ENCODE measurements around the gene MON1A.
A peak's percentile ranks its signal among the peaks of the same experiment; 100 is the strongest.
"Not testable (repeated sequence)": the region's sequence is repeated elsewhere in the genome, so short reads cannot be mapped to it uniquely, and the experiment has no call there.

MON1A gene

DNA sequence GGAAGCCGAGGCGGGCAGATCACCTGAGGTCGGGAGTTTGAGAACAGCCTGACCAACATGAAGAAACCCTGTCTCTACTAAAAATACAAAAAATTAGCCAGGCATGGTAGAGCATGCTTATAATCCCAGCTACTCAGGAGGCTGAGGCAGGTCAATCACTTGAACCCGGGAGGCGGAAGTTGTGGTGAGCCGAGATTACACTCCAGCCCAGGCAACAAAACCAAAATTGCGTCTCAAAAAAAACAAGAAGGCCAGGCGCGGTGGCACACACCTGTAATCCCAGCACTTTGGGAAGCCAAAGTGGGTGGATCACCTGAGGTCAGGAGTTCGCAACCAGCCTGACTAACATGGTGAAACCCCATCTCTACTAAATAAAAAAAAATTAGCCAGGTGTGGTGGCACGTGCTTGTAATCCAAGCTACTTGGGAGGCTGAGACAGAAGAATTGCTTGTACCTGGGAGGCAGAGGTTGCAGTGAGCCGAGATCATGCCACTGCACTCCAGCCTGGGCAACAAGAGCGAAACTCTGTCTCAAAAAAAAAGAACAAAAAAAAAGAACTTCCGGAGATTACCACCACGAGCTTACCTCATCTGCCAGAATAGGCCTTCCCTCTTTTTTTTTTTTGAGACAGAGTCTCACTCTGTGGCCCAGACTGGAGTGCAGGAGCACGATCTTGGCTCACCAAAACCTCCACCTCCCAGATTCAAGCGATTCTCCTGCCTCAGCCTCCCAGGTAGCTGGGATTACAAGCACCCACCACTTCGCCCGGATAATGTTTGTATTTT is 11.6 kb downstream of the MON1A start:
- DNase-seq: not testable (repeated sequence)

DNA sequence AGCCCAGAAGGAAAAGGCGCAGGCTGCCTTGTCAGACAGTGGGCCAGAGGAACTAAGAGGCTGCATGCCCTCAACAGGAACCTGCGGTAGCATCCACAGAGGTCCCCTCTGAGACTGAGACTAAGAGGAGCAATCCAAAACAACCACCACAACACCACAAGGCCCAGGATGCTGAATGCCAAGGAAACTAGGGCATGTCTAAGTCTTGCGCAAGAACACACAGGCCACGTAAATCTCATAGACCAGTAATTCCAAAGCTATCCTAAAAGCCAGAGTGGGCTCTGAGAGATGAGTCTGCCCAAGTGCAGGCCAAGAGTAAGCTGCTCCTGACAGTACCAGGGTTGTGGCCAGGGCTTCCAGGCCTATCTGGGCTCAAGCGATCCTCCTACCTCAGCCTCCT is 12.9 kb downstream of the MON1A start:
- DNase-seq: no peak

DNA sequence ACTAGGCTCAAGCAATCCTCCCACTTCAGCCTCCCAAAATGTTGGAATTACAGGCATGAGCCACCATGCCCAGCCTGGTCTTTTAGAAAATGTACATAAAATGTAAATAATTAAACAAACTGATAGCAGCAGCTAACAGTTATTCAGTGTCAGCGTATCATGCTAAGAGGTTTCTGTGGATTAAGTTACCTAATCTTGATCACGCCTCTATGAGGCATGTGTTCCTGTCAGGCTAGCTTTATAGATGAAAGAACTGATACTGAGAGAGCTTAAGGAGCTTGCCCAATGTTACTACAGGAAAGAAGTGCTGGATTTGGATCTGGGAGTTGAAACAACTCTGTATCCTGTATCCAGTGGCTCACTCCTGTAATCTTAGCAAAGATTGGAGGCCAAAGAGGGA is 14.7 kb downstream of the MON1A start:
- no peak for DNase-seq

GRCh38 chr3:49912881-49913281 is 16.7 kb downstream of the MON1A start:
- DNase-seq: no peak

- no peak for DNase-seq
These were observed 18.0 kb downstream of the MON1A start for GRCh38 chr3:49911611-49912010.

DNA sequence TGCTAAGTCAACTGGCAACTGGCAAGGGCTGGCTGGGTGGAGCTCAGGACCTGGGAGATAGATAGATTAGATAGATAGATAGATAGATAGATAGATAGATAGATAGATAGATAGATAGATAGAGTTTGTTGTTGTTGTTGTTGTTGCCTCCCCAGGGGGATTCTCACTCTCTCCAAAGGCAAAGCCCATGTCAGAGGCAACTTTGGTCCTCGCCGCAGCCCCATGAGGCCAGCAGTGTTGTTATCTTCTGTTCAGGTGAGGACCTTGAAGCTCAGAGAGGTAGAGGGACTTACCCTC is 18.5 kb downstream of the MON1A start:
- DNase-seq: no peak

DNA sequence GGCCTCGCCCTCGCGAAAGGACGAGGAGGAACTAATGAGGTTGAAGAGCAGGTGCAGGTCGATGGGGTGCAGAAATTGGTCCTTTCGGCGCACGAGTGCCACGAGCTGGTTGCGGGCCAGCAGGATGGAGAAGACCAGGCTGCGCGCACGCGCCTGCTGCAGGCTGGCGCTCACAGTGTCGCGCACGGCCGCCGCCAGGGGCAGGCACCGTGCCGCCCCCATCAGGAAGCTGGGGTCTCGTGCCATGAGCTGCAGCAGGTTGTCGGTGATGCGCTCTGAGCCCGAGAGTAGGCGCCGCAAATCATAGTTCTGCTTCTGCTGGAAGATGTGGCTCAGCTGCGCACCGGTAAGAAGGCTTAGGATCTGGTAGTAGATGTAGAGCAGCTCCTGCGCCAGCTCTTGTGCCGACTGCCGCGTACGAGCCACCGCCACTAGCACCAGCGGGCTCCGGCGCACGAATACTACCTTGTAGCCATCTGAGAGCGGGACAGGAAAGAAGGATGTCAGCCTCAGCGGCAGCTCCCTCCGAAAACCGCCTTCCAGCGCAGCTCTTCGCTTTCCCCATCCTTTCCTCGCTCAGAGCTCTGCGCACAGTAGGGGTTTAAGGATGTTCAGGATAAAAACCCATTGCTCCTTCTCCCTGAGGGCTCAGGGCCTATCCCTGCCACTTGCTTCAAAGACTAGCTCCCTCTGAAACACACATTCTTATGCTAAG is 19.0 kb downstream of the MON1A start:
- no peak for DNase-seq

- no peak for DNase-seq
These were observed 21.0 kb downstream of the MON1A start for GRCh38 chr3:49908373-49909199.

GRCh38 chr3:49906073-49906743 is 23.4 kb downstream of the MON1A start:
- DNase-seq: peak; percentile 37 to 39

DNA sequence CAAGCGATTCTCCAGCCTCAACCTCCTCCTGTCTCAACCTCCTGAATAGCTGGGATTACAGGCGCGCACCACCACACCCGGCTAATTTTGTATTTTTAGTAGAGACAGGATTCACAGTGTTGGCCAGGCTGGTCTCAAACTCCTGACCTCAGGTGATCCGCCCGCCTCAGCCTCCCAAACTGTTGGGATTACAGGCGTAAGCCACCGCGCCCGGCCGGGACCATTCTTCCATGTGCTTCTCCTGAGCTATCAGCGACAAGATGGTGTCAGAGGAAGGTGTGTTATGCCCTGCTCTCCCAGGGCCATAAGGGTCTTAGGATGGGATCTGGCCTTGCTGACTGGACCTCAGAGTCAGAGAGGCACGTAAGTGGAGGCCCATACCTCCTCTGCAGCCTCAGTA is 25.2 kb downstream of the MON1A start:
- not testable (repeated sequence) for DNase-seq

DNA sequence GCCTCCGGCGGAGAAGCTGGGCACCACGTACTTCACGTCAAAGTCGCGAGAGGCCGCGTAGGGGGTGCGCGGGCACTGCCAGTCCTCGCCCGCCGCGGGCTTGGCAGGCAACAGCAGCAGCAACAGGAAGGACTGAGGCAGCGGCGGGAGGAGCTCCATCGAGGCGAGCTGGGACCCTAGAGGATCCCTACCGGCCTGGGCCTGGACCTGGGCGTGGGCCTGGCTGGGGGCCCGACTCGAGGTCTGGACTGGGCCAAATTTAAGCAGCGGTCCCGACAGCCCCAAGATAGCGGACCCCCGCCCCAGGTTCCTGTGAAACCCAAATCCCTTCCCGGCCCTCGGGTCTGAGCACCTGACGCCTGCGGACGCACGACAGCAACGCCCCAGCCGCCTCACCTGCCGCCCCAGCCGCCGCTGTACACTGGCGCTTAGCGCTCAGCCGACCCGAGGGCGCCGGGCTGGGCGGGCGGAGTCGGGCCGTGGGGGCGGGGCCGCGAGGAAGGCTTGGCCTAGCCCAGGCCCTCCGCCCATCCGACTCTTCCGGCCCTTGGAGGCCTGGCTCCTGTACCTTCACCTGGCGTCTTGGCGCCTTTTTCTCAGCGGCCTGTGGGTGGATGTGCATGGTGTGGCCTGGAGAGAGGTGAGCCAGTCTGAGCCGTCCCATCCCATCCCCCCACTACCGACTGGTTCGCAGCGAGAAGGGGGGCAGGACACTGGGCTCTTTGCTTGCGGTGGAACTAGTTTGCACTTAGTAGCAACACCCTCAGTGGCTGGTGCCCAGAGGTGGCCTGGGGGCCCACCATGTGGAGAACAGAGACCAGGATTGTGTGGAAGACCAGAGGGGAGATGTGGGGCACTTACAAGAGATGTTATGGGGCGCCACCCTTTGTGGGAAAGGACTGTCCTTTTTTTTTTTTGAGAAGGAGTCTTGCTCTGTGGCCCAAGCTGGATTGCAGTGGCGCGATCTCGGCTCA is 25.9 kb downstream of the MON1A start, which contains the start of gene MST1R:
Gene MST1R, minus strand, starts transcription at position 423 of the 974 bp plus-strand sequence. Its CDS starts 264 bp downstream, at position 159.
- peak; percentile 70 to 73 for DNase-seq

GRCh38 chr3:49902511-49903345 is 26.9 kb downstream of the MON1A start:
- no peak for DNase-seq

GRCh38 chr3:49901366-49902339 is 28.0 kb downstream of the MON1A start:
- no peak for DNase-seq

- DNase-seq: no peak
These were observed 29.0 kb downstream of the MON1A start for GRCh38 chr3:49900491-49901153.

- DNase-seq: no peak
These were observed 29.8 kb downstream of the MON1A start for GRCh38 chr3:49899815-49900214.

DNA sequence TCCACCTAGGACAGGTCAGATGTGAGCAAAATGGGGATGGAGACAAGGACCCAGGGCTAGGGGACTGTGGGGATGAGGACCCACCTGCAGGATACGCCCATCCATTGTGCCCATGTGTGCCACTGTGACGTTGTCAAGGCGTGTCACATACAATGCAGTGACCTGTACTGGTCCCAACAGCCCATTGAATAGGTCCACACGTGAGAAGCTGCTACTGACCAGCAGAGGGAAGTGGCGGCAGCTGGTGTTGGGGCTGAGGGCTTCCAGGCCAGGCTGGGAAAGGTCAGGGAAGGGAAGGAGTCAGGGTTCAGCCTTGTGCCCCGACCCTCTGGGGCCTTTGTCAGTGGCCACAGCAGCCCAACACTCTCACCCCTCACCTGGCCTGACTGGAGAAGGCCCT is 30.6 kb downstream of the MON1A start:
- no peak for DNase-seq

DNA sequence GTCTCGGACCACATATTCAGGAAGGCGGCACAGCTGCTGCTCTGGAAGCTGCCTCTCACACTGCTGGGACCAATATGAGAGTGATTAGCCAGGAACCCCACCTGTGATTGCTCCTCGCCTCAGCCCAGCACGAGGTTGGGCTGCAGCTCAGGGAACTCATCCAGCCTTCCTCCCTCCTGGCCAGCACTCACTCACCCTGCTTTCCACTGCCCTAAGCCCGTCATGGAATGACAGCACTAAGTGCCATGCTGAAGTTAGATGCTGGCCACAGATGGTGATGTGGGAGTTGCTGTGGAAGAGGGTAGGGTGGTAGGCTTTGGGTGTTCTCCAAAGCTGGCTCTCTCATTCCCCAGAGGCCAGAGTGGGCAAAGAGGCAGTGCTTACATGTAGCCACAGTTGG is 33.3 kb downstream of the MON1A start:
- no peak for DNase-seq

DNA sequence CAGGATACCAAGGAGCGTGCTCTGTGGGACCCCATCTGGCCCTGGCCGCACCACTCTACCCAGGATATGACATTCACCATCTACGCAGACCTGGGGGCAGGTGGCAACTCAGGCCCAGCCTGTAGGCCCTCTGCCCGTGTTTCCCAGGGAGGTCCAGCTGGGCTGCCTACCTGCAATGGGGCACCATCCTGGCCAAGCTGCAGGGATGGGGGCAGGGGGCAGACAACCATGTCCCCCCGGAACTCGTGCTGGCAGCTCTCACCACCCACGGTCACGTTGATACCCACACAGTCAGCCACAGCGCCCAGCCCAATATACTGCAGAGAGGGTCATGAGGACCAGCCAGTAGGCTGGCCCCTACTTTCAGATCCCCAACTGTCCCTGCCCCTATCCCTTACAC is 33.8 kb downstream of the MON1A start:
- DNase-seq: no peak

GRCh38 chr3:49889296-49889695 is 40.3 kb downstream of the MON1A start:
- DNase-seq: no peak
